HG03039 (cell line): ENCODE results near the gene SYTL3.

Experiments used
- ATAC-seq: cut with Tn5 transposase; IDR thresholded peaks from one replicate; pipeline ENCODE4 v1.9.1; 2021; ENCODE audit warnings: mild to moderate bottlenecking, moderate library complexity; ENCODE audit not compliant: unreplicated experiment

Gene SYTL3

GRCh38 chr6:158770533-158771330 lies 120.9 kb downstream of the SYTL3 start:
- no peak for ATAC-seq

DNA sequence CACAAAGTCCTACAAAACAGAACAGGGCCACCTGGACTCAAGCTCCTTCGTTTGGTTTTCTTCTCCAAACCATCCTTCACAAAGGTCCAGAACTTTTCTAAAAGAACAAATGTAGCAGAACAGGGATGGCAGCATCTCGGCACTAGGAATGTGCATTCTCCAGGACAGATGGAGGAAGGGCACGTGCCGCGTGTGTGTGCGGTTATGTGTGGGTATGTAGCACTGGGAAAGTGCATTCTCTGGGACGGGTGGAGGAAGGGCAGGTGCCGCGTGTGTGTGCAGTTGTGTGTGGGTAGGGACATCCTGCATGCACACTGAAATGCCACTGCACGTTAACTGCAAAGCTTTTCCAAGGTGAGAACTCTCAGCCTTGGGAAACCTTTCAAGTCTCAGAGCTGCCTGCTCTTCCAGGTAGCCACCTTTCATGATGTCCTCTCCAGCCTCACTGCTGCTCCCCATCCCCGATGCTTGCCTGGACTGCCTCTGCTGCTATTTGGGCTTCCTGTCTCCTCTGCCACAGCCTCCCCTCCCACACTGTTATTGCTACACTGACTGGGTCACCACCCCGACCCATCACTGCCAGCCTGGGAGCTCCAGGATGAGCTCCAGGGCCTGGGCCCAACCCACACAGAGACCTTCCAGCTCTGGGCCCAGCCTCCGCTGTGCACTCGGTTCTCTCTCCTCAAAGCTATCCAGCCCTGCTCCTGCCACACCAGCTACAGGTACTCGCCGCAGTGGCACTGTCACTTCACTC lies 121.7 kb downstream of the SYTL3 start:
- no peak for ATAC-seq

GRCh38 chr6:158772172-158772571 lies 122.3 kb downstream of the SYTL3 start:
- ATAC-seq = no peak

- no peak for ATAC-seq
Observed at GRCh38 chr6:158772851-158773371, 123.1 kb downstream of the SYTL3 start.

- ATAC-seq = no peak
Observed at GRCh38 chr6:158773581-158774449, 124.0 kb downstream of the SYTL3 start.

DNA sequence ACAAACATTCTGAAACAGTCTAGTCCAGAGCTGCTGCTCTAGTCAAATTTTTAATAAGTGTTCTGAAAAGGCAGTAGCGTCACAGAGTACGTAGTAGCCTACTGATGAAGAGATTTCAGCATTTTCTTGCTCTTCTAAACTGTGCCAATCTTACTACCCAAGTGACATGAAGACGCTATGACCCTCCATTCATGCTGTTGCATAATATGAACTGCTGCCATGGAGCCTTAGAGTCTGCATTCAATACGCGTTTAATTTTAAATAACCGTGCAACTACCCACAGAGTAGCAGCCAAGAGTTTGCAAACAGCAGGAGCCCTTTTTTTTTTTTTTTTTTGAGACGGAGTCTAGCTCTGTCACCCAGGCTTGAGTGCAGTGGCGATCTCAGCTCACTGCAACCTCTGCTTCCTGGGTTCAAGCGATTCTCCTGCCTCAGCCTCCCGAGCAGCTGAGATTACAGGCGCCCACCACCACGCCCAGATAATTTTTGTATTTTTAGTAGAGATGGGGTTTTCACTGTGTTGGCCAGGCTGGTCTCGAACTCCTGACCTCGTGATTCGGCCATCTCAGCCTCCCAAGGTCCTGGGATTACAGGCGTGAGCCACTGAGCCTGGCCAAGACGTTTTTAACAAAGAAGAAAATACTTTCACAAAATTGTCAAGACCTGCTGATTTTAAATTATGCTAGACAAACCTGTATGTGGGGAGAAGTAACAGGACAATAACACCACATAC lies 125.0 kb downstream of the SYTL3 start:
- no peak for ATAC-seq

DNA sequence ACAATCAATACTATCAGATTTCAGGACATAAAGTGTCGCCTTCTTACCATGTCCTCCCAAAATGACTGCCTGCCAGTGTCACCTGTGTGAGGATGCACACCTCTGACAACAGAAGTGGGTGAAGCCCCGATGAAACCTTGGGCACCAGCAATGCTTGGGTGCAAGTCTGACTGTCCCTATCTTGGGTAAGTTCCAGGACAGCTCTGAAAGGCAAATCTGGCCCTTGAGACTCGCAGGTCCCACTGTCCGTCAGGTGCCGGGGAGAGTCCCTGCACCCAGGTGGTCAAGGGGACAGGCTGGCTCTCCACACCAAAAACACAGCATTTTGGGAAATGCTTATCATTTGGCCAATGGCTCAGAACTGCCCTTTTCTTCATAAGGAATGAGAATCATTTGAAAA lies 126.0 kb downstream of the SYTL3 start:
- ATAC-seq = no peak

DNA sequence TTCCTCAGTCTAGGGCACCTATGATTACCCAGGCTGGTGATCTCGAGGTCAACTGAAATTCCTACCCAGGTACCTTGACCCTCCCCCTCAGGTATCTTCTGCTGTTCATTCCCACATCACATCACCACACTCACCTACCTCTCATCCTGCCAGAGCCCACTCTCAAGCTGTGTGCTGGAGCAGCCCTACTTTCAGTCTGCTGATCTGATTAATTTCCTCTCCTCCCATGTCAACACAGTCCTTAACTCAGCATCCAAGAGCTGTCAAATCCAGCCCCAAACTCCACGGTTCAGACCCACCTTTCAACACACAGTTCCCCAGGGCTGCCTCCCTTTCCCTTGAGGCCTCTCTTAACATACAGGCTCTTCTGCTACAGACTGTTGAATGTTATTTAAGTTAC lies 126.9 kb downstream of the SYTL3 start:
- no peak for ATAC-seq

GRCh38 chr6:158777510-158777909 lies 127.7 kb downstream of the SYTL3 start:
- ATAC-seq = no peak

DNA sequence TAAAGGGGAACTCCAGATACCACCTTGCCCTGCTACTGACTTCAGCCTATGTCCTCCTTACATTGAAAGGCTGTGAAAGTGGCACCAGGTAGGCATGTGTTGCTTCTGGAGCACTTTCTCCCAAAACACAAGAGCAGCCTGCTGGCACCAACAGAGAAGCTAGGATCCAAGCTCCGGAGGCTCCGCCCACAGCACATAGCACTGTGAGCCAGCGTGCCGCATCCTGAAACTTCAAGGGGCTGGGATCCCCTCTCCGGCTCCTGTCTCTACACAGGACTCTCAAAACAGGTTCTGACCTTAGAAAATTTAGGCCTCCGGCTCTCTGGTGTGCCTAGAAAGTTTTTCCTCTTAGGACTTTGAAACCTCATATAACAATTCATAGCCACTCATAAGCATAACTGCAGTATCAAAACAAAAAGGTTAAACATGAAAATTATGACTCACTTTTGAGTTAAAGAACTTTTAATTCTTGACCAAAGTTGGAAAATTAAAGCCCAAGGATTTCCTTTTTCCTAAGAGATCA lies 128.2 kb downstream of the SYTL3 start:
- ATAC-seq = no peak

DNA sequence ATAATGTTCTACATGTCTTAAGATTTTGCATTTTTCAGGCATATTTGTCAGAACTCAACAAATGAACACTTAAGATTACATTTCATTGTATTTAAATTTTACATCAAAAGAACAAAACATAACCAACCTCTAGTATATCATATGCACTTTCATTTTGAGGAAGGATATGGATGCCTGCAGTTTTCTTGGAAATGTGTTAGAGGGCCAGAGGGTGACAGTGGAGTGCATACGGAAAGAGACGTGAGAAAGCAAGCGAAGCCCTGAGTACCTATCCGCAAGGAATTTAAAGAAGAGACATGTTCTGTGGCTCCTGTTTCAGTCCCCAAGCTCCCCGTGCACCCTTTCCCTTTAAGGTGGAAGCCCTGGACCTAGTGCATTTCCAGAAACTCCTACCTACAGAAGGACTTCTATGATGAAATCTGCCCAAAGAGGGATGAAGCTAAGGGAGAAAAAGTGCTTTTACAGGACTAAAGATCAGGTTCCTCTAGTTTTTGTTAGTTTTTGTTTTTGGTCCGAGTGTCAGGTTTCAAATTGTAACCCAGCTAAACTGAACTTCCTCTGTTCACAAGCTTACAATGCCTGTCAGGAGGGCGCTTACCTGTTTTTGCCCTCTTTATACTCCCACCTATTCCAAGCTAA lies 130.5 kb downstream of the SYTL3 start:
- no peak for ATAC-seq

- no peak for ATAC-seq
Observed at GRCh38 chr6:158780988-158781691, 131.3 kb downstream of the SYTL3 start.

- ATAC-seq = no peak
Observed at GRCh38 chr6:158781692-158782373, 132.0 kb downstream of the SYTL3 start.

DNA sequence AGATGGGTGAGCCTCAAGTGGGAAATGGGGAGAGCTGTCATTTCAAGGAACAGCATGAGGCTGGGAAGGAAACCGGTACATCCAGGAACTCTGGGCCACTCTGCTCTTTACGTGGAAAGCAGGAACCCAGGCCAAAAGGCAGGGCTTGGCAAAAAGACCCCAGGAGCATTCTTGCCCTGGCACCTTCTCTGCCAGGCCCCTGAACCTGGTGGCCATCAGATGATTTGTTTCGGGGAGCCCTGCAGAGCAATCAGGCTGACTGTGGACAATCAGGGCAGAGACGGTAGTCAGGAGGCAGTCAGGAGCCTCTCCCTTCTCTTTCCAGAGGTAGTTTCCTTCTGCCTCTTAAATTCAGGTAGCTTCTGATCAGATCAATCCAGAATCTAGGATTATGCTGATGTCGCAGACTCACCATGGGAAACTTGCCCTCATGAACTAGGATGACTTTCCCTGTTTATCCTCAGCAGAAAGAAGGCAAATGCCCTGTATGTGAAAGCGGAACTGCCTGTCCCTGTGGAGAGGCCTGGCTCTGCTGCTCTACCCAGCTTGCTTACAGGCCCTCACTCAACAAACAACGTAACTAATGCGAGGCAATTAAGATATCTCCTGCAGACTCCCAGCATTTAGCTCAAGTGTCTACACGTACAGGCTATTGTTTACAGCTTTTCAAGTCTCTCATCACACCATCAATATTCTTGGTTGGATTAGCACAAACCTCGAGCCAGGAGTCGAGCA lies 132.7 kb downstream of the SYTL3 start:
- ATAC-seq = no peak

GRCh38 chr6:158783167-158783450 lies 133.3 kb downstream of the SYTL3 start:
- ATAC-seq = no peak

DNA sequence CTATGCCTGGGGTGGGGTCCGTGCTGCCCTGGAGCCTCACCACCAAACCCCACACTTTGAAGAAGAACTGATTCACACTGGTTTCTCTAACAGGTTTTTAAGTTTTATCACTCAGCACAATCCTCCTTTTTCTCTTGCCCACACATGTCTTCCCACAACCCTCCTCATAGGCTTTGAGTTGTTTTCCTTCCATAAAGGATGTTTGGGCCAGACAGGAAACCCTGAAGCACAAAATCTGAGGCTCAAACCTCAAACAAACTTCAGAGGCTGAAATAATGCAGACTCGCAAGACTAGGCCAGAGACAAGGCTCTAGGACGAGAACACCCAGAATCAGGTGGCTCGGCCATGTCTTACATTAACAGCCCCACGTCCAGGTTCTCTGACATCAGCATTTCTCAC lies 134.0 kb downstream of the SYTL3 start:
- ATAC-seq = no peak

DNA sequence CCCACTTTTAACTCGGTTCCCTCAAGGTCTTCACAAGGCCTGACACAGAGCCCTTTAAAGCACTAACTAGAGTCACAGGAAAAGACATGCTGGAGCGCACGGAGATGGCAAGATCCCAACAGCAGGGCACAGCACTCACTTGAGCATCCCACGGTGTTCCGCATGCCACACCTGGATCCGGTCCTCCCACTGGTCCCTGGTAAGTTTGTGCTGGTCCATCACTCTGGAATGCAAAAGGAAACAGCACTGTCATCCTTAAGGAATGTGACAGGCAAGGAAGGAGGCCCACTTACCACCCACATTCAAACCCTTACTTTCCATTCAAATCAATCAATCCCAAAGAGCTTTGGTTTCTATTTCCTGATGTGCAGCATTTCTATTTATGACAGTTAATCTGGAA lies 134.7 kb downstream of the SYTL3 start:
- ATAC-seq = no peak

DNA sequence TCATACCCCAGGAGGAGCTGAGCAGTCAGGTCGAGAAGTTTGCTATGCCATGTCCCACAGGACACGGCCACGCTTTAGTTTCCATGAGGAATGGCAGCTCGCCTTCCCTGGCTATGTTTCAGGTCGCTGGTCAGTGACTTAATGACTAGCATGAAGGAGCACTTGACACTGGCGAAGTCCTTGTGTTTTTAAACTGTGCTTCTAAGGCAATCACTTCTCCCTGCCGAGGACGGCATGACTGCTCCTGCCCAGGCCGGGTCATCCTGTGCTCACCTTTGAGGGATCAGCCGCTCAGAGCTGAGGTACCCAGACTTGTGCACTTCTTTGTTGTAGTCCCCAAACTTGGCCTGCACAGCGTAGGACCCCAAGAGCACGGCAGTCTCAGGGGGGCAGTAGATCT lies 135.2 kb downstream of the SYTL3 start:
- ATAC-seq = no peak
